Measurements from ENCODE around the gene PSMB9. TPM values are rescaled to one million over a fixed set of nuclear protein-coding genes. Genes with fewer than 3 reads are reported as not detected.
"Not testable (repeated sequence)": the region's sequence is repeated elsewhere in the genome, so short reads cannot be mapped to it uniquely, and the experiment has no call there.

PSMB9 gene
- 96.5 and 106 TPM in 2 replicates for total RNA-seq (2014; rRNA removed; shearing (Covaris generic); ENCODE audit: low replicate concordance)

DNA sequence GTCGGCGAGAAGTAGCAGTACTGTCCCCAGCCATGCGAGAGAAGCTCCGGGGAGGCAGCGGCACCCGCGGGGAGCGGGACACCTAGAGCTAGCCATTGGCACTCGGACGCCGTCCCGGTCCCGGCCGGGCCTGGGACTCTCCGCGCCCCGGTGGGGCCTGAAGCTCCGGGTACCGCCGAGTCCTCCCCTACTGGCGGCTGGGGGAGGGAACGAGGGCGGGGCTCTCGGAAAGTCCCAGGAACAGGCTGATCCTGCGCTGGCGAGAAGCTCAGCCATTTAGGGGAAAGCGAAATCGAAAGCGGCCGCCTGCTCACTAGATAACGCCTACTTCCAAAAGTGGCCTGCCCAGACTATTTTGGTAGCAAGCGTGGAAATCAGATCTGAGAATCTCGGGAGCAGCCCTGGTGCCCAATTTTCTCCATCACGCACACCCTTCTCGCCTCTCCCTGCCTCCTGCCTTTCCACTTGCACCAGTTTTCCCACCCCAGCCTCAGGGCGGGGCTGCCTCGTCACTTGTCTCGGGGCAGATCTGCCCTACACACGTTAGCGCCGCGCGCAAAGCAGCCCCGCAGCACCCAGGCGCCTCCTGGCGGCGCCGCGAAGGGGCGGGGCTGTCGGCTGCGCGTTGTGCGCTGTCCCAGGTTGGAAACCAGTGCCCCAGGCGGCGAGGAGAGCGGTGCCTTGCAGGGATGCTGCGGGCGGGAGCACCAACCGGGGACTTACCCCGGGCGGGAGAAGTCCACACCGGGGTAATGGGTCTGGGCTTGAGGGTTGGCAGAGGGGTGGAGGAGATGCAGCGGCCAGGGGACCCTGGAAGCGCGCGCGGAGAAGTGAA is at the start of gene PSMB9, which contains the start of gene TAP1:
Gene PSMB9 (plus strand): TSS at position 652 of the 835 bp plus-strand sequence. CDS start 38 bp downstream, at position 690.
Gene TAP1 (minus strand): TSS at position 164 of the 835 bp plus-strand sequence. CDS start 68 bp downstream, at position 96.
- peaks cover 43% of the 10 kb centered on the region for H3K36me3 ChIP-seq
- no peaks in the 10 kb centered on the region for H3K9me3 ChIP-seq
- DNase-seq: peak; percentile 100
- H3K4me3 ChIP-seq: peak within 1 kb of the TSS; percentile 85
- no peaks in the 10 kb centered on the region for H3K27me3 ChIP-seq

DNA sequence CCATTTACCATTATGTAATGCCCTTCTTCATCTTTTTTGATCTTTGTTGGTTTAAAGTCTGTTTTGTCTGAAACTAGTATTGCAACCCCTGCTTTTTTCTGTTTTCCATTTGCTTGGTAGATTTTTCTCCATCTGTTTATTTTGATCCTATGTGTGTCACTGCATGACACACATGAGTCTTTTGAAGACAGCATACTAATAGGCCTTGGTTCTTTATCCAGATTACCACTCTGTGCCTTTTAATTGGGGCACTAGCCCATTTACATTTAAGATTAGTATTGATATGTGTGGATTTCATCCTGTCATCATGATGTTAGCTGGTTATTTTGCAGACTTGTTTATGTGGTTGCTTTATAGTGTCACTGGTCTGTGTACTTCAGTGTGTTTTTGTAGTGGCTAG is 48.6 kb upstream of the PSMB9 start:
- H3K27me3 ChIP-seq: peaks cover 13% of the 10 kb centered on the region
- DNase-seq, H3K36me3 ChIP-seq, H3K9me3 ChIP-seq, H3K4me3 ChIP-seq: not testable (repeated sequence)

DNA sequence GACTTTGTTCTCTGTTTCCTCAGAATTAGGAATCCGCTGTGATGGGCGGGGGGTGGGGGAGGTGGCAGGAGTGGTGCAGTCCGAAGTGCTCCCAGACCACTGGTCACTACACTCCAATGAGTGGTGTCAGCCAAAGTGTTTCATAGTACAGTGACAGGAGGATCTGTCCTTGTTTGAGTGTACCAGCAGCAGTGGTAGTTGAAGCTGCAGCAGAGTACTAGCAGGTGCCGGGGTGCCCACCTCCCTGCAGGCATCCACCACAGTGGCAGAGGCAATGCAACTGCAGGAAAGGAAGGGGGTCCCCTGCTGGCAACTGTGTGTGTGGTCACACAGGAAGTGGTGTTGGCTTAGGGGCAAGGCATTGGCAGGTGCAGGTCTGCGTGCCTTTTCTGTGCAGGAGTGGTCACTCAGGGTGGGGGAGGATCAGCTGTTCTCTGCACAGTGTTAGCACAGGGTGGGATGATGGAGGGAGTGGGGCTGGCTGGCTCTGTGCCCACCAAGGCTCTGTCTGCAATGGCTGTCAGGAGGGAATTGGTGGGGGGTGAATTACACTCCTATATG is 46.9 kb upstream of the PSMB9 start:
- no peak for DNase-seq
- peaks cover 6% of the 10 kb centered on the region; the same call in 1 of the 2 replicates for H3K9me3 ChIP-seq
- no peaks in the 10 kb centered on the region for H3K36me3 ChIP-seq
- H3K27me3 ChIP-seq: 0 out of 2 replicates have a peak, but pooled peaks cover 3% of the 10 kb centered on the region
- H3K4me3 ChIP-seq: no peak overlapping the region

DNA sequence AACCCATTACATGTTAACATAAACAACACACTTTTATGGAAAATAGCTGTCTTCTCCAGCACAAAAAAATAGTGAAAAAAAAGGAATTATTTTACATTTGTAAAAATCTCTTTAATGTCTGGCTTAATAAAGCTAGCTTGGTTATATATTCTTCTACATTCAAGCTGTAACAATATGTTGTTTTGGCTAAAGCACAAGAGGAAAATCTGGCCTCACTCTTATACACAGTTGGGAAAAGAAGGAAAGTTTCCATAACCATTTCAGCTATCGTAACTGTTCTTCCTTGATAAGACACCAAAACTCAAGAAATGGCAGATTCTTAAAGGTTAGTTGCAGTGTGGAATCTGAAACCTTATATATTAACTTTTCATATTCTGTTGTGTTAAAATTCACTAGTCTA is 44.8 kb upstream of the PSMB9 start:
- DNase-seq: no peak
- Histone ChIP-seq H3K4me3 (no peak overlapping the region), H3K9me3 (peaks cover 6% of the 10 kb centered on the region; the same call in 1 of the 2 replicates), H3K27me3 (0 out of 2 replicates have a peak, but pooled peaks cover 3% of the 10 kb centered on the region), H3K36me3 (peaks cover 9% of the 10 kb centered on the region)

DNA sequence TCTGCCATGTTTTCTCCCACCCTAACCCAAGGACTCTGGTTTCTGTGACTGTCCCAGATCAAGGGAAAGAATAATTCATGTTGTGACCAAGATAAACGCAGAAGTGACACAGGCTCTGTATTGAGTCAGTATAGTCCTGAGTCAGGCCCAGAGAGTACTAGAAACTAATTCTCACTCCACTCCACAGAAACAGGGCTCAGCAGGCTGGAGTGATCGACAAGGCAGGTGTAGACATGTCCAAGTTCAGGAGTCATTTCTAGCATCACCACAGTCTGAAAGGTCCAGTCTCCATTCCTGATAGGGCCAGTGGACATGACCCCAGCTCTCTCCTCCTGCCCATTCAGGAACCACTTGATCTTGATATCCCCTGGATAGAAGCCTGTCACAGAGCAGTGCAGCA is 39.8 kb upstream of the PSMB9 start:
- Histone ChIP-seq H3K4me3 (no peak overlapping the region), H3K27me3 (no peaks in the 10 kb centered on the region), H3K36me3 (peaks cover 40% of the 10 kb centered on the region), H3K9me3 (no peaks in the 10 kb centered on the region)
- DNase-seq: no peak

DNA sequence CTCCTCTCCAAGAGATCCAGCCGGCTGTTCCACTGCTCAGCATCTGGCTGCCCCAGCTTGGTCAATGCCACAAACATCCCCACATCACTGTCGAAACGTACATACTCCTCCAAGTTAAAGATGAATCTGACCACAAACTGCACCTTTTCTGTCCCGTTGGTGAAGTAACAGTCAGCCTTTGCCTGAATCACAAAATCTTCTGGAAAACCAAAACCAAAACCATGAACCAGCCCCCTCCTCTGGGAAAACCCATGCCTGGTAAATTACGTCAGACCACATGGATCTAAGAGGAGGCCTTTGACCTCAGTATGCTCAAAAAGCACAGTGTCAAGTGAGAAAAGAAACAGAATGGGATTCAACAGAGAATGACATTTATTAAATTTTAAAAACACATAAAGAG is 38.9 kb upstream of the PSMB9 start:
- peaks cover 43% of the 10 kb centered on the region for H3K36me3 ChIP-seq
- DNase-seq: no peak
- H3K4me3 ChIP-seq: no peak overlapping the region
- H3K27me3 ChIP-seq: no peaks in the 10 kb centered on the region
- H3K9me3 ChIP-seq: no peaks in the 10 kb centered on the region

DNA sequence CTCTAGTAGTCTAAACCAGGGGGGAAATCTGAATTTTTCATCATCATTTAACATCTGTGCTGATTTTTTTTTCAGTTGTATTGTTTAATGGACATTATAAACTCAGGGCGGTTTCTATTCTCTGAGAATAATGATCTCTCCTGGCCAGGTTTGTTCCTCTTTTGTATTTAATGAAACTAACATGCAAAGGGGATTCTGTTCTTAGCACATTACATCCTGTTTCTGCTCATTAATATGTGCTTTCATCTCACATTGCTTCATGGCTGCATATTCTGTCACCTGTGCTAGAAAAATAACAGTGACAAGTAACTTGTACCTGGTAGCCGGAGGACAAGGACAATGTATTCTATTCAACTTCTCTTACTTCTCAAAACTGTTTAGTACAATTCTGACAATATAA is 38.0 kb upstream of the PSMB9 start:
- no peaks in the 10 kb centered on the region for H3K27me3 ChIP-seq
- no peak for DNase-seq
- H3K9me3 ChIP-seq: no peaks in the 10 kb centered on the region
- H3K36me3 ChIP-seq: peaks cover 43% of the 10 kb centered on the region
- H3K4me3 ChIP-seq: no peak overlapping the region

DNA sequence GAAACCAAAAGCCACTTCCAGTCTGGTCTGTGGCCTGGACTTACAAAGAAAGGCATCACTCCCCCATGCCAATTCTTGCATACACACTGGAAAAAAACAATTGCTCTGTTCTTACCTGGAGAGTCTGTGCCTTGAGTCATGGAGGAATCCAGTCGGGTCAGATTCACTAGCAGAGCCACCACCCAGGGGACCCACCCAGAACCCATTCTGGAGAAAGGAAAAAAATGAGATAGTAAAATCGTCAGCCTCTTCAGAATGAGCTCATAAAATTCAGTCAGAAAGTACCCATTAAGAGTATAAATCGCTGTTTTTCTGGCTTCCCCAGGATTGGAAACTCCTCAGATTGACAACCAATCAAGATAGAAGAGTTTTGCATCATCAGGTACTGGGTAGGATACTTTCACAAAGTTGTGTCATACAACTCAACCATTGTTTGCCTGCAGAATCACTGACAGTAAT is 37.2 kb upstream of the PSMB9 start, which contains the start of gene HLA-DOB:
Gene HLA-DOB (minus strand): TSS at position 257 of the 459 bp plus-strand sequence. CDS start 51 bp downstream, at position 206.
- peaks cover 43% of the 10 kb centered on the region for H3K36me3 ChIP-seq
- H3K4me3 ChIP-seq: no peak within 1 kb of the TSS
- no peaks in the 10 kb centered on the region for H3K27me3 ChIP-seq
- H3K9me3 ChIP-seq: no peaks in the 10 kb centered on the region
- DNase-seq: no peak

DNA sequence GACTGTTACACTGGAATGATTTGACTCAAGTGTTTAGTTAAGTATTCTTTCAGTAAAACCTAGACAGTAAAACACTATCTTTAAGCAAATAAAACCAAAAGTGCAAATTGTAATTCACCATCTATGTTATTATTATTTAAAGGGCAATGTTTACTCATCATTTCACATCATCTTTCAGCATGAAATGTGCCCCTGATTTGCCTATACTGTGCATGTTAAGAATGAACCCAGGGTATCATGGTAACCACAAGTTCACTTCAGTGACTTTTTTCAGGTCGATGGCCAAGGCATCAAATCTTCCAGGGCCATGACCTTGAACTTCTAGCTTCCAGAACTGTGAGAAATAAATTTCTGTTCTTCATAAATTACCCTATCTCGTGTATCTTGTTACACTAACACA is 35.1 kb upstream of the PSMB9 start:
- H3K36me3 ChIP-seq: peaks cover 37% of the 10 kb centered on the region
- no peaks in the 10 kb centered on the region for H3K27me3 ChIP-seq
- no peak for DNase-seq
- H3K4me3 ChIP-seq: no peak overlapping the region
- H3K9me3 ChIP-seq: no peaks in the 10 kb centered on the region

DNA sequence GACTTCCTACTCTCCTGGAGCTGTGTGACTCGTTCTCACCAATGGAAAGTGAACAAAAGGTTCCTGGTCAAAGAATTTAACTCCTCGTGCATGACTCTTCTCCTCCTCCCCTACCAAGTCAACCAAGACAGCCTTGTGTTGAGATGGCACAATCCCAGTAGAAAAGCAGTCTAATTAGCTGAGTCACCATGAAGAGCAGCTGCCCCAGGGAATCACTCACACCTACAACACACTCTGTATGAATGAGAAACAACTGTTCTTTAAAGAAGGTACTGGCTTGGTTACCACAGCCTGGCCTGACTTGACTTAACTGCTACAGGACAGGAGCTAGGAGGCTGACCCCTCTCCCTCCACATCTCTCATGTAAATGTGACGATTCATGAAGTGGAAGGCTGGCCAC is 34.3 kb upstream of the PSMB9 start:
- peaks cover 31% of the 10 kb centered on the region for H3K36me3 ChIP-seq
- H3K4me3 ChIP-seq: no peak overlapping the region
- no peaks in the 10 kb centered on the region for H3K27me3 ChIP-seq
- H3K9me3 ChIP-seq: no peaks in the 10 kb centered on the region
- peak; percentile 83 for DNase-seq

DNA sequence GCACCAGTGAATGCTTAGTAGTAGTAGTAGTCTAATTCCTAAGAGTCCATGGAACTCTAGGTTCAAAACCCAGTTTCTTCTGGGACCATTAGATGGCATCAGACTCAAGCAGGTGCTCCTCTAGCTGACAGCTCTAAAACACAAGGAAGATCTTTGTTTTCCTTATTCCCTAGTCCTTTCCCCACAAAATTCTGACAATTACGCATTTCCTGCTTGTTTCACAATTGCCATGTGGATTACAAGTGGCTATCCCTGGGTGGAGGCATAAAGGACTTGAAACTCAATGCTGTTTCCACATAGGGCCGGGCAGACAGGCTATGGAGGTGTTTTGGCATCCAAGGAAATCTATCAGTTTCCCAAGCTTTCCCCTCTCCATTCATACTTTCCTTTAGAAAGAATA is 28.0 kb upstream of the PSMB9 start:
- Histone ChIP-seq H3K9me3 (no peaks in the 10 kb centered on the region), H3K36me3 (peaks cover 42% of the 10 kb centered on the region), H3K4me3 (no peak overlapping the region), H3K27me3 (no peaks in the 10 kb centered on the region)
- no peak for DNase-seq

DNA sequence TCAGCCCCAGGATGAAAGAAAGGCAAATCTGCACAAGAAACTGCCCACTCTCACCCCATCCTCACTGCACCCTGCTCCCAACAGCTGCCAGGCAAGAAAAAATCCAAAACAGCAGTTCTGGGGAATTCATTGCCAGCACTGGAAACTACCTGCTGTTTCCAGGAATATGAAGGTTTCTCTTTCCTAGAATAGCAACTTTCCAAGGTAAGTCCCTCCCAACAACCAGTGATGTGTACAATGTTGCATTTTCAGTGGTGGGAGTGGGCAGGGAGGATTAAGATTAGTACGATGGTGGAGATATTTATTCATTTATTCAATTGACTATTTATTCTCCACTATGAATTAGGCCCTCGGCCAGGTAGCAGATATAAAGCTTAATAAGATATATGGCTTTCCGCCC is 27.0 kb upstream of the PSMB9 start:
- H3K36me3 ChIP-seq: peaks cover 53% of the 10 kb centered on the region
- no peak for DNase-seq
- H3K27me3 ChIP-seq: no peaks in the 10 kb centered on the region
- no peaks in the 10 kb centered on the region for H3K9me3 ChIP-seq
- no peak overlapping the region for H3K4me3 ChIP-seq

DNA sequence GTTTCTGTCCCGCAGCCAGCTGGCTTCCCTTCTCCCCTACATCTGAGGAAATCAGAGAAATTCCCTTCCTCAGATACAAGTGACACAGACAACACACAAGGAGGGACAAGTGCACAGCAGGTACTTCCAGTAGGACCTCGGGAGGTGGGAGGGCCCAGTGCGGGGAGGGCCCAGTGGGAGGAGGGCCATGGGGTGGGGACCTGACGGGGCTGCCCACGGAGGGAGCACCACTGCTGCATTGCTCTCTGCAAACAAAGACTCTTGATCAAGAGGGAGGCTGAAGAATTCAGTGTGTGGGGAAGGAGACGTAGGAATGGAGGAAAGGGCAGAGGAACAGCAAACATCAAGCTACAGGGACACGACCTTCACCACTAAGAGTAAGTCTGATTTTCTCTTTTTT is 24.5 kb upstream of the PSMB9 start:
- no peak for DNase-seq
- Histone ChIP-seq H3K27me3 (no peaks in the 10 kb centered on the region), H3K4me3 (no peak overlapping the region), H3K36me3 (peaks cover 76% of the 10 kb centered on the region), H3K9me3 (no peaks in the 10 kb centered on the region)

DNA sequence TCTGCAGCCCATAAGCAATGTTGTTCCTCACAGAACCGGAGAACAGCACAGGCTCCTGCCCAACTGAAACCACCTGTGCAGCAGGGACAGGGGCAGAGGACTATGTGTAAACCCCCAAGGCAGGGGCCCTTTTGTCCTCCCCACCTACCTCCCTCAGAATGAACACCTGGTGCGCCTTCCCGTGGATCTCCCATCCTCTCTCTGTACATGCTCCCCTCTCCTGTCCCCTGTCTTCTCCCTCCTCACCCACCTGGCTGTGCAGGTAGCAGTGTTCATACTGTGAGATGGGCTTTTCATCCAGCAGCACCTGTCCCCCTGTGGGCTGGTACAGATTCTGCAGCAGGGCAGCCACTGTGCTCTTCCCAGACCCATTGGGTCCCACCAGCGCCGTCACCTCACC is 24.0 kb upstream of the PSMB9 start:
- H3K27me3 ChIP-seq: no peaks in the 10 kb centered on the region
- no peak overlapping the region for H3K4me3 ChIP-seq
- DNase-seq: no peak
- no peaks in the 10 kb centered on the region for H3K9me3 ChIP-seq
- peaks cover 81% of the 10 kb centered on the region for H3K36me3 ChIP-seq

DNA sequence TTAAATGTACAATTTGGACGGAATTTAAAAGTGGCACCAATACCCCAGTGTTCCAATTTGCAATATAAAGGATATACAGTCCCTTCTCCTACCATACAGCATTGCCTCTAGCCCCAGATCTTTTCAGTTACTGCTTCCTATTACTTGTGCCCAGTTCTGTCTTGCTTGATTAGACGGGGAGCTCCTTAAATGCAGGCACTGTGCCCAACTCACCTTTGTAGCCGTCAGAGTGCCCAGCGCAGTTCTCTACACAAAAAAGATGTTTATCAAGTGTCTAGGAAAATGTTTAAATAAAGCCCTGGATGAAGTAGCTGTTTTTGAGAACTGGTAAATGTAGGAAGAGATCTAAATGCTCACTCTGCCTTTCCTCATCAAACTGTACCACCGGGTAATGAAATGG is 23.1 kb upstream of the PSMB9 start:
- no peaks in the 10 kb centered on the region for H3K27me3 ChIP-seq
- H3K36me3 ChIP-seq: peaks cover 90% of the 10 kb centered on the region
- H3K9me3 ChIP-seq: no peaks in the 10 kb centered on the region
- no peak overlapping the region for H3K4me3 ChIP-seq
- DNase-seq: no peak

DNA sequence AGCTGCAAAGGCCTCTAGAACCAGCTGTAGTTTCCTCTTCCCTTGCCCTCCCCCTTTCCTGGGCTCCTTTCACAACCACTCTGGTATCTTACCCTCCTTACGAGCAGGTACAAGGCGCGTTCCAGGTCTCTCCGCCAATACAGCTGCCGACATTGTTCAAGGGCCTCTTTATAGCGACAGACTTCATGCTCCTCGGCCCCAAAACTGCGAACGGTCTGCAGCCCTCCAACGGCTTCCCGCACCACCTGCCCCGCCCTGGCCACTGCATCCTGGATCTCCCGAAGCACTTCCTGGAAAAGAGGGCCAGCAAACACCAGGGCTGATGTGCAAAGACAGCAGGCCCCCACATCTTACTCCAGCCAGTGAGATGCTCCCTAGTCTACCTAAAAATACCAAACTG is 21.5 kb upstream of the PSMB9 start:
- H3K36me3 ChIP-seq: peaks cover 96% of the 10 kb centered on the region
- H3K27me3 ChIP-seq: no peaks in the 10 kb centered on the region
- no peaks in the 10 kb centered on the region for H3K9me3 ChIP-seq

DNA sequence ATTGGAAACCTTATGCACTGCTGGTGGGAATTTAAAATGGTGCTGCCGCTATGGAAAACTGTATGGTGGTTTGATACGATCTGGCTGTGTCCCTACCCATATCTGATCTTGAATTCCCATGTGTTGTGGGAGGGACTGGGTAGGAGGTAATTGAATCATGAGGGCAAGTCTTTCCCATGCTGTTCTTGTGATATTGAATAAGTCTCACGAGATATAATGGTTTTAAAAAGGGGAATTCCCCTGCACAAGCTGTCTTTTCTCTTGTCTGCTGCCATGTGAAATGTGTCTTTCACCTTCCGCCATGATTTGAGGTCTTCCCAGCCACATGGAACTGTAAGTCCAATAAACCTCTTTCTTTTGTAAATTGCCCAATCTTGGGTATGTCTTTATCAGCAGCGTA is 20.3 kb upstream of the PSMB9 start:
- DNase-seq: no peak
- no peak overlapping the region for H3K4me3 ChIP-seq
- H3K9me3 ChIP-seq: no peaks in the 10 kb centered on the region
- H3K36me3 ChIP-seq: peaks cover 89% of the 10 kb centered on the region
- H3K27me3 ChIP-seq: no peaks in the 10 kb centered on the region

More for the DNA sequence above, 21.5 kb upstream of the PSMB9 start:
- no peak overlapping the region for H3K4me3 ChIP-seq
- no peak for DNase-seq
